Fibroblast of villous mesenchyme (primary cell): Measurements from ENCODE around the gene COQ8B. TPM values are rescaled to one million over a fixed set of nuclear protein-coding genes. Genes with fewer than 3 reads are reported as not detected.
A peak's percentile ranks its signal among the peaks of the same experiment; 100 is the strongest.

Experiments used
- DNase-seq: peaks from one replicate; pipeline ENCODE4 v3.0.0-alpha.2; 2010; ENCODE audit warnings: low read depth
- H3K4me3 ChIP-seq: 2 replicates; pipeline ENCODE4 v1.5.1; 2011; ENCODE audit warnings: low read depth, mild to moderate bottlenecking, low read length
- total RNA-seq: library from RNA; depleted of rRNA; stranded (reverse); fragments of >200 nt; gene quantifications from 2 replicates; pipeline ENCODE4 v1.2.3, GENCODE V29; 2012
- TF ChIP-seq, protein P1 (sequence below): IDR thresholded peaks from 2 replicates; pipeline ENCODE4 v1.5.1; 2012; ENCODE audit warnings: low read depth, mild to moderate bottlenecking, low read length; ENCODE audit not compliant: insufficient read depth

COQ8B gene
- total RNA-seq, 1 donor, result 32.0 TPM

DNA sequence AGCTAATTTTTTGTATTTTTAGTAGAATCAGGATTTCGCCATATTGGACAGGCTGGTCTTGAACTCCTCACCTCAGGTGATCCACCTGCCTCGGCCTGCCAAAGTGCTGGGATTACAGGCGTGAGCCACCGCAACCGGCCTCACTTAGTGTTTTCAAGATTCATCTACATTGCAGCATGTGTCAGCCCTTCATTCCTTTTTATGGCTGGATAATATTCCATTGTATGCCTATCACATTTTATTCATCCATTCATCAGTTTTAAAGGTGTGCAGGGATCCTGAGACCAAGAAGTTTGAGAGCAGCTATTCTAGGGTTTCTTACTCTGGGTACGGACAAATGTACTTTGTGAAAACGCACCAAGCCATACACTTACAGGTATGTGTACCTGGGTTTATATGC is 9.1 kb downstream of the COQ8B start:
- DNase-seq, result no peak
- H3K4me3 ChIP-seq, result no peak overlapping the region
- TF ChIP-seq, protein P1, sequence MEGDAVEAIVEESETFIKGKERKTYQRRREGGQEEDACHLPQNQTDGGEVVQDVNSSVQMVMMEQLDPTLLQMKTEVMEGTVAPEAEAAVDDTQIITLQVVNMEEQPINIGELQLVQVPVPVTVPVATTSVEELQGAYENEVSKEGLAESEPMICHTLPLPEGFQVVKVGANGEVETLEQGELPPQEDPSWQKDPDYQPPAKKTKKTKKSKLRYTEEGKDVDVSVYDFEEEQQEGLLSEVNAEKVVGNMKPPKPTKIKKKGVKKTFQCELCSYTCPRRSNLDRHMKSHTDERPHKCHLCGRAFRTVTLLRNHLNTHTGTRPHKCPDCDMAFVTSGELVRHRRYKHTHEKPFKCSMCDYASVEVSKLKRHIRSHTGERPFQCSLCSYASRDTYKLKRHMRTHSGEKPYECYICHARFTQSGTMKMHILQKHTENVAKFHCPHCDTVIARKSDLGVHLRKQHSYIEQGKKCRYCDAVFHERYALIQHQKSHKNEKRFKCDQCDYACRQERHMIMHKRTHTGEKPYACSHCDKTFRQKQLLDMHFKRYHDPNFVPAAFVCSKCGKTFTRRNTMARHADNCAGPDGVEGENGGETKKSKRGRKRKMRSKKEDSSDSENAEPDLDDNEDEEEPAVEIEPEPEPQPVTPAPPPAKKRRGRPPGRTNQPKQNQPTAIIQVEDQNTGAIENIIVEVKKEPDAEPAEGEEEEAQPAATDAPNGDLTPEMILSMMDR, result no peak

DNA sequence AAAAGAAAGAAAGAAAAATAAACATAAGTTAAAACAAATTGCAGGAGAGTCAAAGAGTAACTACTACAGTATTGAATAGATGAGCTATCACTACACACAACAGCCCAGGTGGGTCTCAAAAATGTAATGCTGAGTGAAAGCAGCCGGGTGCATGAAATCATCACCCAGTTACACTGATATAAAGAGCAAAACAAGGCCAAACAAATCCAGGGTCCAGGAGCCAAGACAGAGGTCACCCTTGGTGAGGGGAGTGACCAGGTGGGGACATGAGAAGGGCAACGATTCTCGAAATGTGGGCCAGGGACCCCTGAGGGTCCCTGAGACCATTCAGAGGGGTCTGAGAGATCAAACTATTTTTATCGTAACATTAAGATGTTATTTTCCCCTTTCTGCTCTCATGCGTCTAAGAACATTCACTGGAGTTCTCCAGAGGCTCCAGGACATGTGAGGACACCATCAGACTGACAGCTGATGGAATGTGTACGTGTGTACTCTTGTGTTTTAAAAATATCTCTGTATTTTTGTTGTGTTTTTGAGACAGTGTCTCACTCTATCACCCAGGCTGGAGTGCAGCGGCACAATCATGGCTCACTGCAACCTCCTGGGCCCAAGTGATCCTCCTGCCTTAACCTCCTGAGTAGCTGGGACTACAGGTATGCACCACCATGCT is 10.6 kb downstream of the COQ8B start:
- DNase-seq, result no peak
- TF ChIP-seq, protein P1, result no peak
- no peak overlapping the region for H3K4me3 ChIP-seq

DNA sequence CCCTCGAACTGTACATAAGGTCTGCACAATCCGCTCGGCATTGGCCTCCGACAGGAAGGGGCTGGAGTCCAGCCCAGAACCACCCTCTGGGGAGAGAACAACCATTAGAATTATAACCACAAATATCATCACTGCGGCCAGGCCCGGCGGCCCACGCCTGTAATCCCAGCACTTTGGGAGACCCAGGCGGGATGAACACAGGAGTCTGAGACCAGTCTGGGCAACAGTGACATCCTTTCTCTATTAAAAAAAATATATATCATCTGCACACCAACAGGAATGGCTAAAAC is 11.4 kb downstream of the COQ8B start:
- TF ChIP-seq, protein P1, result no peak
- no peak for DNase-seq
- no peak overlapping the region for H3K4me3 ChIP-seq

DNA sequence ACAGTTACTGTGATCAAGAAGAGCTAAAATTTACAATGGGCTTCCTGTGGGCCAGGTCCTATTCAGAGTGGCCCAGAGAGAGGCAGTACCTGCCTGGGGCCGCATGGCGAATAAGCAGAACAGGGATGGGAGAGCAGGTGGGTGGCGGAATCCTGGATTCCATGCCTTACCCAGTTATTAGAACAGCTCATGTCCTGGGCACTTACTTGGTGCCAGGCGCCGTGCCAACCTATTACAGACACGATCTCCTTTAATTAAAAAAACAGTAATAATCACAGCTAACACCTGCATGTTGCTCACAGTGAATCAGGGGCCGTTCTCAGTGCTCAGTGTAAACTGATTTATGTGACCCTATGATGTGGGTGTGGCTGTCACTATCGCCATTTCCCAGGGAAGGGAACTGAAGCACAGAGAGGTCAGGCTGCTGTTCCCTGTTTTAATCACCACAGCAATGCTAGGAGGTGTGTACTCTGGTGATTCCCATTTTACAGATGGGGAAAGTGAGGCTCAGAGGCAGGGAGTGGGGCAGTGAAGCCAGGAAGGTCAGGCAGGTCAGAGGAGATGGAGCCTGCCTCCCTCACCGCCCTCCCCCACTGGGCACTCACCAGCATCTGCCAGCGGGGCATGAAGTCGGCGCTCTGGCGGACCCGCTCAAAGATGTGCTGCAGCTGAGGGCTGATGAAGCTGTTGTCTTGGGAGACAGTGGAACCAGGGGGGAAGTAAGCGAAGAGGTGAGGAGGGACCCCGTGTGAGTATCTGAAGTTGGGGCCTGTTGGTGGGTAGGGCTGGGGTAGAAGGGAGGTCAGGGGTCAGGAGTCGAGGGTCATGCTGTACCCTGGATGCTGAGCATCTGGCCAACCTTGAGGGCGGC is 12.0 kb downstream of the COQ8B start:
- no peak for DNase-seq

DNA sequence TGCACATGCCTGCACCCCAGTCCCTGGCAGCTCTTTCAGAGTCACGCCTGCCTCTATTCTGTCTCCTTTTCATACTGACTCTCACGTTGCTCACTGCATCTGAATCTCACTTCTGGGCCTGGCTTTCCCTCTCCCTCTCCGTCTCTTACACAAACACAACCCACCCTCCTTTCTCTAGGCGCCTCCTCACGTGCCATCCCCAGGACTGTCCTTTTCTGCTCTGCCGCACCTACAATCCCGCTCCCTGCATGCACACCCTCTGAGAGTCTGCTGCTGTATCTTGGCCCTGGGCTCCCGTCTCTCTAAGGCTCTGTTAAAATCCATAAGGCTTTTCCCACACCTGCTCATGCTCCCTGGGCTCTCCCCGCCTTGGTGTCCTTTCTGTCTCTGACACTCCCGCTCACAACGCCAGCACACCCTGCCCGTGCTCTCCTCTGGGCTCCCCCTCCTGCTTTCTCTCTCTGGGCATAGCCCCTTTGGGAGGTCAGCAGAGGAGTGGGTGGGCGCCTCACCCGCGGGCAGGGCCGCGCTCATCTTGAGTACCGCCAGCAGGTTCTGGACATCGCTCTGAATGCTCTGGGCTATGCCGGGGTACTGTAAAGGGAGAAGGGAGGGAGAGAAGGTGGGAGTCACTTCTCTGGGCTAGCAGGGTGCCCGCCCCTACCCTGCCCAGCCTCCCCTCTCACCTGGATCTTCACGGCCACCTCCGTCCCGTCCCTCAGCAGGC is 13.5 kb downstream of the COQ8B start:
- TF ChIP-seq, protein P1, result no peak
- no peak overlapping the region for H3K4me3 ChIP-seq
- no peak for DNase-seq

More for the DNA sequence above, 12.0 kb downstream of the COQ8B start:
- TF ChIP-seq, protein P1, result no peak
- no peak overlapping the region for H3K4me3 ChIP-seq

DNA sequence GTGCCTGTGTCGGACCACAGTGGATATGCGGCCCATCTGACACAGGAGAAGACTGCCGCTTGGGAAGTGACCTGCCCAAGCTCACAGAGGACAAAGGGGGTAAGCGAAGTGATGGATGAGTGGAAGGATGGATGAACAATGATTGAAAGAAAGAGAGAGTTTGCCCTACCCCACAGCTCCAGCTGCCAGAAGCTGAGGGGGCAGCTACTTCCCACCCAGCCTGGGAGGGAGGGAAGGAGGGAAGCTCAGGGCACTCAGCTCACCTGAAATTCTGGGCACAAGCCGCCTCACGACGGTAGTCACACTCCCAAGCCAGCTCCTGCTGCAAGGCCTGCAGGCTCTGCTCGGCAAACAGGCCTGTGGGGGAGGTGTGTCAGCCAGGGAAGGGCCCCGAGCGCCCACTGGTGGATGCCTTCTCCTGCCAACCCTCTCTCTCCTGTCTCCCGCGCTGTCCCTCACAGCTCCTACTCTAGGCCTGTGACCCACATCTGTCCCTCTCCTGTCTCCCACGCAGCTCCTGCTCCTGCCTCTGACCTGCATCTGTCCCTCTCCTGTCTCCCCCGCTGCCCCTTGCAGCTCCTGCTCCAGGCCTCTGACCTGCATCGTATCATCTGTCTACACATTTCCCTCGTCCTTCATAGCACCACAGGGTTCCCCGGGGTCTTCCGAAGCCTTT is 14.2 kb downstream of the COQ8B start:
- H3K4me3 ChIP-seq, result no peak overlapping the region
- peak; percentile 45 for DNase-seq
- TF ChIP-seq, protein P1, result peak; percentile 52
